Central memory CD4-positive, alpha-beta T cell (primary cell): Measurements from ENCODE around the gene GPR135.
A peak's percentile ranks its signal among the peaks of the same experiment; 100 is the strongest.
"Not testable (repeated sequence)": the region's sequence is repeated elsewhere in the genome, so short reads cannot be mapped to it uniquely, and the experiment has no call there.

Experiments
- DNase-seq: peaks from one replicate; pipeline ENCODE4 v3.0.0; 2022

Gene GPR135

GRCh38 chr14:59464486-59465315 lies 479 bp downstream of the GPR135 start:
- DNase-seq: peak; percentile 66

DNA sequence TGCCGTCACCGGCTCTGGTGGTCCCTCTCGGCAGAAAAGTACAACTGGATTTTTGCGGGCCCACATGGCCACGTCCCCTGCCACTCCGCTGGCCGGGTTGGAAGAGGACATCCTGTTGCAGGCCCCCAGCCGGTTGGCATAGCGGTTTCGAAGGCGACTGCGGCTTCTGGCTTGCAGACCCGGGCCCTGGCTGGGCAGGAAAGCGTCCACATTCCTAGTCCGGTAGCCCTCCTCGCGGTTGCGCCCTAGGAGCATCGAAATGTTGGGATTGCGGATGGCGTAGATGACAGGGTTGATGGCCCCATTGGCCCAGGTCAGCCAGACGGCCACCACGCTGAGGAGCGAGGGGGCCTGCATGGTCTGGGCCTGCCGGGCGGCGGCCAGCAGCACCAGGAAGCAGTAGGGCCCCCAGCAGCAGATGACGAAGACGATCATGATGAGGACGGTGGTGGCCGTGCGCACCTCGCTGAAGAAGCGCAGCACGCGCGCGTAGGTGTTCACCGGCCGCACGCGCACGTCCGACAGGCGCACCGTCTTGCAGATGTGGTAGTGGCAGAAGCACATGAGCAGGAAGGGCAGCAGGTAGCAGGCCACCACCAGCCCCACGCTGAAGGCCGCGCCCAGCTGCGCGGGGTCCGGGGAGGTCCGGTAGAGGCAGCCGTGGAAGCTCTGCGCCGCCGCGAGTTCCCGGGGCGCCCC lies 1.2 kb downstream of the GPR135 start:
- no peak for DNase-seq

DNA sequence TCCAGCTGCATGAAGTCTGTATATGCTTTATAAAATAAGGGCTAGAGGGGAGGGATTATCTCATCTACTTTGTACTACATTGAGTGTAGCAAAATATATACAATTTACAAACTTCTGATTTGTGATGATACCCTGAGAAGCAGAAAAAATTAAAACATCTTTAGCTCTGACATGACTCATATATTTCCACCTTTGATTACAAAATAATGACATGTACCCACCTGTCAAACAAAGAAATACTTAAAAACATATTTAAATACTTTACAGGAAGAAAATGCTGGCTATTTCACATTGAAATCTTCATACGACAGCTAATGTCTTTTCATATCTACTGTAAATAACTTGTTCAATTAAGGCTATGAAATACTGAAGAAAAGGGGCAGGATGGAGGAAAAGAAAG lies 3.3 kb downstream of the GPR135 start:
- DNase-seq: no peak

- DNase-seq: no peak
Measured at GRCh38 chr14:59460378-59460777, 4.8 kb downstream of the GPR135 start.

DNA sequence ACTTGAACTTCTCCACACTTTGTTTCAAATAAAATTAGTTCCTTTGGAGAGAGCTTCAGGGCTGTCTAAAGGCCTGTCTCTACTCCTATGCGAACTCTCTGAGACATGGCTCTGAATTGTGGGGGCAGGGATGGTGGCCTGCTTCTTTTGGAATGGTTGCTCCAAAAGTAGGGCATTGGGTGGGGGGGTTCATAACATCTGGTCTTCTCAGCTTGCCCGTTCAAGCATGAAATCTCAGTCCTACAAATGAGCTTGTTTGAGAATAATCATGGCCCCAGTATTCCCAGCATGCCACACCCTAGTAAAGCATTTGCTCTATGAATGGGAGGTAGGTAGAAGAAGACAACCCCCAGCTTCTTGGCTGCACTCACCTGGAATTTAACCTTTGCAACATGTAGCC lies 6.7 kb downstream of the GPR135 start:
- DNase-seq: no peak

DNA sequence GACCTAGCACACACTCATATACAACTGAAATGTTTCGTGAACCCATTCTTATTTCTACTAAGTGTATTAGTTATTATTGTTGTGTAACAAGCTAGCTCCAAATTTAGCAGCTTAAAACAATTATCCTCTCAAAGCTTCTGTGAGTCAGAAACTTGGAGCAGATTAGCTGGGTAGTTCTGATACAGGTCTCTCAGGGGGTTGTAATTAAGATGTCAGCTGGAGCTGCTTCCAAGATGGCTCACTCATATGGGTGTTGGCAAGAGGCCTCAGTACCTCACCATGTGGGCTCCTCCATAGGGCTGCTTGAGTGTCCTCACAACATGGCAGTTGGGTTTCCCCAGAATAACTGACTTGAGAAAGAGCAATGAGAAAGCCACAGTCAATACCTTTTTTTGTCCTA lies 9.8 kb downstream of the GPR135 start:
- no peak for DNase-seq

DNA sequence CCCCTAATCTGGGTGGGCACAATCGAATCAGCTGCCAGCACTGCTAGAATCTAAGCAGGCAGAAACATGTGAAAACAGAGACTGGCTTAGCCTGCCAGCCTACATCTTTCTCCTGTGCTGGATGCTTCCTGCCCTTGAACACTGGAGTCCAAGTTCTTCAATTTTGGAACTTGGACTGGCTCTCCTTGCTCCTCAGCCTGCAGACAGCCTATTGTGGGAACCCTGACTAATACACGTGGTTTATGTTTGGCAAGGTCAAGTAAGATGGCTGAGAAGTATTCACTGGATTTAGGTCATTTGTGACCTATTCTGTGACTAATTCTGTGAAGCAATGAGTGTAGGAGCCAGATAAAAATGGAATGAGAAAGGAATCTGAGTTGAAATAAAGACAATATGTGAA lies 11.0 kb downstream of the GPR135 start:
- DNase-seq: no peak

GRCh38 chr14:59451849-59452248 lies 13.3 kb downstream of the GPR135 start:
- DNase-seq: no peak

- DNase-seq: no peak
Measured at GRCh38 chr14:59450716-59451115, 14.5 kb downstream of the GPR135 start.

GRCh38 chr14:59448673-59449072 lies 16.5 kb downstream of the GPR135 start:
- not testable (repeated sequence) for DNase-seq

GRCh38 chr14:59439256-59439965 lies 25.8 kb downstream of the GPR135 start:
- DNase-seq: no peak

- no peak for DNase-seq
Measured at GRCh38 chr14:59438195-59438647, 27.0 kb downstream of the GPR135 start.

GRCh38 chr14:59435987-59436386 lies 29.2 kb downstream of the GPR135 start:
- DNase-seq: no peak

GRCh38 chr14:59435101-59435500 lies 30.1 kb downstream of the GPR135 start:
- DNase-seq: no peak

GRCh38 chr14:59429790-59430189 lies 35.4 kb downstream of the GPR135 start:
- no peak for DNase-seq

DNA sequence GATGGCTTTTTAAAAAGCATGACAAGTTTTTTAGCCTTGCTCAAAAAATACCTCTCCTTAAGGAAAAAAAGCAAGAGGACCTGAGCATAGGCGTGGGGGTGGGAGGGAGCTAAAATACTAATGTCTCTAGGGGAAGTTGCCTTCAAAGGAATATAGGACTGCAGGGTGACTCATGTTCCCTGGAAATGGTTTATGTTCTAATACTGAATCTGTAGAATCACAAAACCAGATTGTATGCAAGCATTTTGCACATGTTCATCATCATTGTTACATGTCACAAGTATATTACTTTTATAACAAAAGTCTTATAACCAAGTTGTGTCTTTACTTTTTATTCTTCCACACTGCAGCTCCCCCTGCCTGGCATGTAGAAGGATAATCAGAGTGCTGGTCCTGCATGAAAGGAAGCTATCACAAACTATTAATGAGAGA lies 36.6 kb downstream of the GPR135 start:
- DNase-seq: no peak

DNA sequence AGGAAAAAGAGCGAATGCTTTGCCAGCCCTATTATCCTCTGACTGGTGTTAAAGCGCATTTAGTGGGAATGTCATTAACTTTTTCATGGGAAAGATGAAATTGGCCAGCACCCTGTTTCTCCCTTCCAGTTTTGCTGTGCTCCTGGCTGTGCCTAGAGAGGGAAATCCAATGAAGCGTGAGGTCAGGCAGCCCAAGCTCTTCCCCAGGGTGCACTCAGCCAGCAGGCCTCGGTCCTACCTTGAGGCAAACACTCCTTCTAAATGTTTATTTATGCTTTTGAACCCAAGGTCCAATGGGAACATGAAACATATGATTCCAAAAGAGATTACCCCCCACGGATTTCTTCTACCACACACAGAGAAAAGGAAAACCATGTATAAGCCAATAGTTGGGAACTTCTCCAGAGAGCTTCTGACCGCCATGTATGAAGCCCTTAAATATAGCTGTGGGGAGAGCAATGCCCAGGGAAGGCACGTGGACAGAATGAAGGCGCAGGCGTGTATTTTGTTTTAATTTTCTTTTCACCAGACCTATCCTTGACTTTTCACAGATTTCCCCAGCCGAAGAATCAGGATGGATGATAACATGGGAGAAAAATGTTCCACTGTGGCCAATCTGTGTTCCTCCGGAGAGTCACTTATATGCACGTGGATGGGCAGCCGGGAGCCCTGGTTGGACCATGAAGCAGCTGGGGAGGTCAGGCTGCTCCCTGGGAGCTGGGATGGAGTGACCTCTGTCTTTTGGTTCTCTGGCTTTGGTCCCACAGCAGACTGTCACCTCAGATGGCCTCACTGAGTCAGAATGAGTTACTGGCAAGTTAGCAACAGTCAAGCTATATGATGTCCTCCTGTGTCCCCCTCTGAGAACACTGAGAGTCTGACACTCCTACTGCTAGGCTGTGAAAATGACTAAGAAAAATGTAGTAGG lies 37.3 kb downstream of the GPR135 start:
- no peak for DNase-seq

DNA sequence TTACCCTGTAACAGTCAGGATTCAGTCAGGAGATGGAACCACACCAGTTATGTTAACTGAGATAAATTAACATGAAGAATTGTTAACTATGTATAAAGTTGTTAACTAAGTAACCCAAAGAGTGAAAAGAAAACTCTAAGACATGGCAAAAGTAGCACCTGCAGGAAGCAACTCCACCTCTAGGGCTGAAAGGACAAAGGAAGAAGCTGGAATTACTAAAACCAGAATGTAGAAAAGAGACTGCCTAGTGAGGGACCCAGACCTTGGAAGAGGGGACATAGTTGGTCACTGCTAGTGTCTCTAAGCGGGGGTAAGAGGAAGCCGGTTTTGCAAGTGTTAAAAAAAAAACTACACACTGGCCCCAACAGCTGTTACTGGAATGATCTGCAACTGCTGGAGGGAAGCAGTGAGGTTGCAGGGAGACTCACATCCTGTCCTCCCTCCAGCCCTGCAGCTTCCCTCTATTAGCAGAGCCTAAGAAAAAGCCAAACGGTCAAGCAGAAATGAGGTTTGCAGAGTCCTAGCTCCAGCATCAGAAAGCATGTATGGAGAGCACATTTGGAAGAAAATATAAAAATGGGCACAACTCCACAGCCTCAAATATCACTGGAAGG lies 39.8 kb downstream of the GPR135 start:
- DNase-seq: no peak

GRCh38 chr14:59424341-59425071 lies 40.7 kb downstream of the GPR135 start:
- DNase-seq: no peak

DNA sequence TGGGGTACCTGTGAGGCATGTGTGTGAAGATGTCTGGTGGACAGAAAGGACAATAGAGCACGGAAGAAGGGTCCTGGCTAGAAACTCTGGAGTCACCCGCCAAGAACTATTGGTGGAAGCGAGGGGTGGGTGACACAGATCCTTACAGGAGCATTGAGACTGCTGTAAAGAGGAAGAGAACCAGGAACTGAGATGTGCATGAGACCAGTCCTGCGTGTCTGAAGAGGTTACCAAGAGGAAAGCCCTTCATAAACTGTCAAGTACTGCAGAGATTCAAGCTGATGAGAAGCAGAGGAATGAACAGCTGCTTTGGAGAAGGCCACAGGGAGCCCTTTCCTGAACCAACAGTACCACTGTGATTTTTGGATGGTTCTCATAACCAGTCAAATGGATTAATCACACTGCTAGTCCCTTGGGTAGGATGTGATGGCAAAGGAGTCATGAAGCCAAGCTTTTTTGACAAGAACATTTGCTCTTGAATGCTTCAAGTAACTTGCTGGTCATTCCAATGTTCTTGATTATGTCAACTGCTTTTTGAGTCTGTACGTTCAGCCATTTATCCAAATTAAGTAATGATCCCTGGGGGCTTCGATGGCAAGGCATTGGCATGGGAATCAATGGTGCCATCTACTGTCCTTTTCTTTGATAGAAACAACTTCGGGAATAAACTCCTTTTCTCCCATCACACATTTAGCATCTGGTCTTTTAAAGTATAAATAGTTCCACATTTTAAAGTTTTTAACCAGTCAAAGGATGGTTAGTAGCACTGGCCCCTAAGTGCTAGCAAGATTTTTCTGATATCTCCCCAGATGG lies 42.9 kb downstream of the GPR135 start:
- no peak for DNase-seq
